A673 (cell line): ENCODE results near the gene CFAP58. TPM values are rescaled to one million over a fixed set of nuclear protein-coding genes. Genes with fewer than 3 reads are reported as not detected.
A peak's percentile ranks its signal among the peaks of the same experiment; 100 is the strongest.

ENCODE experiments used
- BruUV-seq: library from RNA; stranded (reverse); fragments of 400-500 nt; replicated peaks from 2 replicates; lab custom pipeline; 2021; lab: Mats Ljungman, UMichigan
- CTCF ChIA-PET: fragments of 300-600 bp; sonication (Branson Sonifier 250); formaldehyde crosslinking; loops from one replicate; lab custom pipeline; 2022; ENCODE audit warnings: antibody characterized with exemption; lab: Charles Lee
- POLR2A ChIA-PET: fragments of 300-600 bp; sonication (Branson Sonifier 250); formaldehyde crosslinking; loops from one replicate; lab custom pipeline; 2022; ENCODE audit warnings: antibody characterized with exemption; ENCODE audit not compliant: low non-redundant PET; lab: Charles Lee
- DNase-seq: peaks from one replicate; pipeline ENCODE4 v3.0.0-alpha.2; 2015; ENCODE audit warnings: low spot score
- H3K27ac ChIP-seq: fragments of 200-600 bp; sonication (generic); 2 replicates; pipeline ENCODE4 v1.5.1; 2016; ENCODE audit warnings: mixed run types, low read depth, mild to moderate bottlenecking, mixed read lengths, antibody characterized with exemption, low read length; ENCODE audit not compliant: poor library complexity, severe bottlenecking
- H3K27me3 ChIP-seq: fragments of 200-600 bp; sonication (generic); replicated peaks from 2 replicates; pipeline ENCODE4 v1.6.1; 2017; ENCODE audit warnings: mixed run types, low read depth, mild to moderate bottlenecking, mixed read lengths, antibody characterized with exemption, low read length; ENCODE audit not compliant: insufficient read depth, poor library complexity
- H3K36me3 ChIP-seq: fragments of 200-600 bp; sonication (generic); 2 replicates; pipeline ENCODE4 v1.6.1; 2016; ENCODE audit warnings: mixed run types, mild to moderate bottlenecking, mixed read lengths, antibody characterized with exemption, low read length; ENCODE audit not compliant: insufficient read depth, poor library complexity, severe bottlenecking
- H3K4me1 ChIP-seq: fragments of 200-600 bp; sonication (generic); 2 replicates; pipeline ENCODE4 v1.6.1; 2017; ENCODE audit warnings: mixed run types, mild to moderate bottlenecking, mixed read lengths, antibody characterized with exemption, low read length; ENCODE audit not compliant: insufficient read depth, poor library complexity, severe bottlenecking
- H3K4me3 ChIP-seq: fragments of 200-600 bp; sonication (generic); 2 replicates; pipeline ENCODE4 v1.5.1; 2016; ENCODE audit warnings: low read depth, mixed run types, mild to moderate bottlenecking, mixed read lengths, low read length; ENCODE audit not compliant: poor library complexity, severe bottlenecking
- H3K9me3 ChIP-seq: fragments of 200-600 bp; sonication (generic); 2 replicates; pipeline ENCODE4 v1.6.1; 2016; ENCODE audit warnings: mixed run types, low read depth, mild to moderate bottlenecking, mixed read lengths, antibody characterized with exemption, low read length; ENCODE audit not compliant: poor library complexity, severe bottlenecking
- CTCF ChIP-seq: fragments of 300-800, 200-600 bp; sonication (generic); conservative IDR thresholded peaks from 2 replicates; pipeline ENCODE4 v1.5.1; 2017; ENCODE audit warnings: low read depth, mild to moderate bottlenecking, antibody characterized with exemption, low read length, moderate library complexity, mixed read lengths
- EZH2 ChIP-seq: fragments of 200-600 bp; sonication (generic); IDR thresholded peaks from 2 replicates; pipeline ENCODE4 v1.6.1; 2017; ENCODE audit warnings: borderline replicate concordance, low read depth, mild to moderate bottlenecking, mixed read lengths, antibody characterized with exemption, low read length; ENCODE audit not compliant: poor library complexity, severe bottlenecking
- intact Hi-C: fragments of 100-400 bp; cut with micrococcal nuclease; formaldehyde crosslinking; loops from one replicate; pipeline ENCODE4 v1.10.0; 2022; ENCODE audit not compliant: unreplicated experiment
- total RNA-seq: library from RNA; stranded (reverse); gene quantifications from 2 replicates; pipeline ENCODE4 v1.2.3, GENCODE V29; 2021

Gene CFAP58
- total RNA-seq, 1 experiment from 2014 or later = 0.17 TPM

GRCh38 chr10:104380336-104380735 is 26.7 kb downstream of the CFAP58 start:
- BruUV-seq = no TSS peak
- Histone ChIP-seq H3K9me3 (no peaks in the 10 kb centered on the region), H3K36me3 (no peaks in the 10 kb centered on the region), H3K27me3 (peaks cover 75% of the 10 kb centered on the region), H3K27ac (no peak overlapping the region), H3K4me3 (no peak overlapping the region), H3K4me1 (no peaks in the 10 kb centered on the region)
- ChIA-PET POLR2A (no interaction called here), CTCF (no interaction called here)
- intact Hi-C loops = no loop called here
- DNase-seq = no peak
- TF ChIP-seq CTCF = no peak
- no peak for TF ChIP-seq EZH2

DNA sequence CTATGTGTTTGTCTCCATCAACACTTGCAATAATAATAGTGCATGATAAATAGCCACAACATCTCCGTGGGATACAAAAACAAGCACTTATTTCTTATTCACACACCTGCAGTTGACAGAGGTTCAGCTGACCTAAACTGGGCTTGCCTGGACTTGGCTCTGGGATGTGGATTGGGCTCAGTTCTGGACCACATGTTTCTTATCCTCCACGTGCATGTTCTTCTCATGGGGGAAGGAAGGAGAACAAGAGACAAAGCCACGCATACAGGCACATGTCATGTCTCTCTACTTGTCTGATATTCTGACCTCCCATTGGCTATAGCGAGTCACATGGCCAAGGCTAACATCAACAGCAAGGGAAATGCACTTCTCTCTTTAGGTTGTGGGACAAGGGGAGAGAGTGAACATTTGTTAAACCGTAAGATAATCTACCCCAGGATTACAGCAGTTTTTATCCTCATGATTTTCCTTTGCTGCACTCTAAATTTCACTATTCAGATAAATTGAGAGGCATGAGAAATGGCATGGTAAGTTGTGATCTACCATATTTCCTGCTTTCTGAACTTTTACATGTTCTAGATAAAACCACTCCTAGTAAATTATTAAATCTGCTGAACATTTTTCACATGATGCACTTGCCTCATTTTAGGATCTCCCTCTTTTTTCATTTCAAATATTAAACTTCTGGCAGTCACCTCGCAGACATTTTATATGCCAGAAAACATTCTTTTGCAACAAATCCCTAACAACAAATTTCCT is 33.7 kb downstream of the CFAP58 start:
- POLR2A ChIA-PET = no interaction called here
- no peak for TF ChIP-seq CTCF
- TF ChIP-seq EZH2 = no peak
- Histone ChIP-seq H3K27ac (no peak overlapping the region), H3K4me1 (no peaks in the 10 kb centered on the region), H3K27me3 (peaks cover 80% of the 10 kb centered on the region), H3K36me3 (no peaks in the 10 kb centered on the region), H3K9me3 (no peaks in the 10 kb centered on the region), H3K4me3 (no peak overlapping the region)
- peak; percentile 5 for DNase-seq
- no TSS peak for BruUV-seq
- CTCF ChIA-PET = no interaction called here
- intact Hi-C loops = no loop called here

DNA sequence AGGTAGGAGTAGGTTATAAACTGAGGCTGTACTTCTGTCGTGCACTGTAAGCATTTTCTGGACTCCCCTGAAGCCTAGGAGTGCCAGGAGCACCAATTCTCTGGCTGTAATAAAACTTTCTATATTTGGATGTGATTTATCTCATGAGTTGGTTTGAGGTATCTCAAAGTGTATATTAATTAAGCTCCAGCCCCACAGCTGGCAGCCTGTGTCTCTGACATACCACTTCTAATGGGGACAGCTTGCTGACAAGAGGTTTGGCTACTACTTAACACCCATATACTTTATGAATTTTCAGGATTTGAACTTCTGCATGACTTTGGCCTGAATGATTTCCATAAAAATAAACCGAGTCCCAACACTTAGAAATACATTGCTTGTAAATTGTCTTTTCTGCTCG is 35.2 kb downstream of the CFAP58 start:
- peaks cover 77% of the 10 kb centered on the region for H3K27me3 ChIP-seq
- H3K4me3 ChIP-seq = no peak overlapping the region
- CTCF ChIA-PET = no interaction called here
- H3K9me3 ChIP-seq = no peaks in the 10 kb centered on the region
- no peak overlapping the region for H3K27ac ChIP-seq
- intact Hi-C loops = no loop called here
- TF ChIP-seq CTCF (no peak), EZH2 (no peak)
- H3K36me3 ChIP-seq = no peaks in the 10 kb centered on the region
- no TSS peak for BruUV-seq
- POLR2A ChIA-PET = no interaction called here
- H3K4me1 ChIP-seq = no peaks in the 10 kb centered on the region
- DNase-seq = no peak
